NT2/D1 (cell line): ENCODE results near the gene MRPL16.

ENCODE experiments used
- SUZ12 ChIP-seq: IDR thresholded peaks from 2 replicates; pipeline ENCODE4 v1.6.1; 2011; ENCODE audit not compliant: insufficient read length, insufficient read depth; ENCODE audit errors: extremely low read depth
- YY1 ChIP-seq: IDR thresholded peaks from 2 replicates; pipeline ENCODE4 v1.6.1; 2011; ENCODE audit not compliant: insufficient read length, insufficient read depth
- ZNF274 ChIP-seq: IDR thresholded peaks from 2 replicates; pipeline ENCODE4 v1.6.1; 2011; ENCODE audit warnings: mild to moderate bottlenecking, low read depth, low read length

- TF ChIP-seq YY1, result no peak
- no peak for TF ChIP-seq ZNF274
- TF ChIP-seq SUZ12, result no peak
Observed at GRCh38 chr11:59815754-59816153, 5.2 kb upstream of the MRPL16 start.
